GM18517 (cell line): ENCODE results near the gene SESN3.

Experiments used
- ATAC-seq: cut with Tn5 transposase; IDR thresholded peaks from one replicate; pipeline ENCODE4 v1.9.1; 2021; ENCODE audit warnings: mild to moderate bottlenecking, moderate library complexity; ENCODE audit not compliant: unreplicated experiment

SESN3 gene

DNA sequence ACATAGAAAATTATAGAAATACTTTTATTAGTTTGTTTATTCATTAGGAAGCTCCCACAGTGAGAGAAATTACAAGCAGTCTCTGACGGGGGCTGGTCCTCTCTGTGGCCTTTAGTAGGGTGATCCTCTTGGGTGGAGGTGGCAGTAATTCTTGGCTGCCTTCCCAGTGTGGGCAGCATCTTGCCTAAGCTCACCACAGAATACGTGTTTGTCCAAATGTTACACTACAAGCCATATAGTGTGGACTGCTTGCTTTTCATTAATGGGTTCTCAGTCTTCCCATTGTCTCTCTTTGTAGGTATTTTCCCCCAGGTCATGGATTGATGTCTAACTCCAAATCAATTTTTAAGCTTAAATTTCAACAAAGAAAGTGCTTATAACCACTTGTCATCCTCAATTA is 98.0 kb downstream of the SESN3 start:
- ATAC-seq, result no peak

DNA sequence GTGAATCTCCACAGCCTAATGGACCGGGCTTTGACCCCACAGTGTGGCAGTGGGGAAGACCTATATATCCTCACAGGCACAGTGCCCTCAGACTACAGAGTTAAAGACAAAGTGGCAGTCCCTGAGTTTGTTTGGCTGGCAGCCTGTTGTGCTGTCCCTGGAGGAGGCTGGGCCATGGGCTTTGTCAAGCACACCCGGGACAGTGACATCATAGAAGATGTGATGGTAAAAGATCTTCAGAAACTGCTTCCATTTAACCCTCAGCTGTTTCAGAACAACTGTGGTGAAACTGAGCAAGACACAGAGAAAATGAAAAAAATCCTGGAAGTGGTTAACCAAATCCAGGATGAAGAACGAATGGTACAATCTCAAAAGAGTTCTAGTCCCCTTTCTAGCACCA is 102.4 kb downstream of the SESN3 start:
- no peak for ATAC-seq

DNA sequence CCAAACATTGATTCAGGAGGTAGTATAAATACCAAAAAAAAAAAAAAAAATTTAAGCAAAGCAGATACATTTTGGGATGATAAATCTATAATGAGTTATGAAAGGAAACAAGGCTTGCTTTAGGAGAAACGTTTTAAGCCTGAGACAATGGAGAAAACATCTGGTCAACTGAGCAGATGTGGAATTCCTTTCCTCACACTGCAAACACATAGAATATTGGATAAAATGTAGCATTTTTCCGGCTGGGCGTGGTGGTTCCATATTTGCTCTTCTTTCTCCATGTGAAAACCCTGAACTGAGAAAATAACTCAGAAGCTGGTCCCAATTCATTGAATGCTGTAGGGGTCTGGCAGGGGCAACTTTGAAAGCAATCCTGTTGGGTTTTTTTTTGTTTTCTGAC is 107.4 kb downstream of the SESN3 start:
- ATAC-seq, result no peak

DNA sequence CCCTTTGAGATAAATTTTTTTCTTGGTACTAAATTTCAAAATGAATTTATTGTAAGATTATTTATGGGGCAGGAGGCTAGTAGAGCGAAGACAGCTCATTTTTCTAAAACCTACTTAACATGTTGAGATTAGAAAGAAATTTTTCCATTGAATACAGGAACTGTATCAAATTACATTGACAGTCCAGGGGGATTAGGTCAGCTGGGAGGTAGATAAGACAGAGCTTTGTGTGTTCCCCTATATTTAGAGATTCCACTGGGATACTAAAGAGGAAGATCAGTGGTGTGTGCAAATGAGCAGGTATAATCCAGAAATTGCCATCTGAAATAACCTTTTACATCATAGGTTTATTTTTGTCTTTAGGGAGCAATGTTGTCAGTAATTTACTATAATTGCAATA is 109.3 kb downstream of the SESN3 start:
- ATAC-seq, result no peak

DNA sequence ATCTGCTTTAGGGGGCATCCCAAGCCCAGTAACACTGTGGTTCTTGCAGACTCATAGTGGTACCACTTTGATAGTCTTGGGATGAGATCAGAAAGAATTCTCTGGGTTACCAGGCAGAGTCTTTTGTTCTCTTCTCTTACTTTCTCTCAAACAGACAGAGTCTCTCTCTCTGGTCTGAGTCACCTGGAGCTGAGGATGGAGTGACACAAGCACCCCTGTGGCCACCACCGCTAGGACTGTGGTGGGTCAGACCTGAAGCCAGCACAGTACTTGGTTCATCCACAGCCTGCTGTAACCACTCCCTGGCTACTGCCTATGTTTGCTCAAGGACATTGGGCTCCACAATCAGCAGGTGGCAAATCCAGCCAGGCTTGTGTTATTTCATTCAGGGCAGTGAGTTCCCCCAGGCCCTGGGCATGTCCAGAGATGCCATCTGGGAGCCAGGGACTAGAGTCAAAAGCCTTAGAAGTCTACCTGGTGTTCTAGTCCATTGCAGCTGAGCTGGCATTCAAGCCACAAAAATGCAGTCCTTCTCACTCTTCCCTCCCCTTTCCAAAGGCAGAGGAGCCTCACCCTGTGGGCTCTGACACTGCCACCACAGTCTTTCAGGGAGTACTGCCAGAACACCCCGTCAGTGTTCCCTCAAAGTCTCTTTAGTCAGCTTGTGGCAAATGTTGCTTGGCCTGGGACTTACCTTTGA is 111.5 kb downstream of the SESN3 start:
- ATAC-seq, result no peak

DNA sequence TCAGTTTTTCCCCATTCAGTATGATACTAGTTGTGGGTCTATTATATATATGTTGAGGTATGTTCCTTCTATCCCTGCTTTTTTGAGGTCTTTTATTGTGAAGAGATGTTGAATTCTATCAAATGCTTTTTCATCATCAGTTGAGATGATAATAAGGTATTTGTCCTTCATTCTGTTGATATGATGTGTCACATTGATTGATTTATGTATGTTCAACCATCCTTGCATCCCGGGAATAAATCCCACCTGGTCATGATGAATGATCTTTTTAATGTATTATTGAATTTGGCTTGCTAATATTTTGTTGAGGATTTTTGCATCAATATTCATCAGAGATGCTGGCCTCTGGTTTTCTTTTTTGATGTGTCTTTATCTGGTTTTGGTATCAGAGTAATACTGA is 115.4 kb downstream of the SESN3 start:
- no peak for ATAC-seq
